Hepatocyte (in vitro differentiated cells): Measurements from ENCODE around the gene PPP1R7. TPM values are rescaled to one million over a fixed set of nuclear protein-coding genes. Genes with fewer than 3 reads are reported as not detected.

Source experiments
- DNase-seq: peaks from one replicate; pipeline ENCODE4 v3.0.0-alpha.2; 2016; ENCODE audit warnings: low spot score
- H2AFZ ChIP-seq: fragments of 200-600 bp; sonication (generic); 2 replicates; pipeline ENCODE4 v1.6.0; 2016; ENCODE audit warnings: antibody characterized with exemption, mild to moderate bottlenecking
- H3K27ac ChIP-seq: fragments of 200-600 bp; sonication (generic); 2 replicates; pipeline ENCODE4 v1.5.1; 2016; ENCODE audit warnings: mild to moderate bottlenecking
- H3K27me3 ChIP-seq: fragments of 200-600 bp; sonication (generic); 2 replicates; pipeline ENCODE4 v1.6.1; 2016
- H3K36me3 ChIP-seq: fragments of 200-600 bp; sonication (generic); replicated peaks from 2 replicates; pipeline ENCODE4 v1.5.1; 2016; ENCODE audit warnings: low read depth; ENCODE audit not compliant: insufficient read depth
- H3K4me1 ChIP-seq: fragments of 200-600 bp; sonication (generic); 2 replicates; pipeline ENCODE4 v1.5.1; 2016; ENCODE audit warnings: mild to moderate bottlenecking, moderate library complexity; ENCODE audit not compliant: insufficient read depth
- H3K4me2 ChIP-seq: fragments of 200-600 bp; sonication (generic); 2 replicates; pipeline ENCODE4 v1.6.0; 2016
- H3K4me3 ChIP-seq: fragments of 200-600 bp; sonication (generic); 2 replicates; pipeline ENCODE4 v1.5.1; 2016; ENCODE audit warnings: mild to moderate bottlenecking
- H3K79me2 ChIP-seq: fragments of 200-600 bp; sonication (generic); 2 replicates; pipeline ENCODE4 v1.6.0; 2017; ENCODE audit warnings: mild to moderate bottlenecking
- H3K9me2 ChIP-seq: fragments of 200-600 bp; sonication (generic); replicated peaks from 2 replicates; pipeline ENCODE4 v1.6.0; 2017; ENCODE audit warnings: mild to moderate bottlenecking; ENCODE audit not compliant: insufficient read depth
- H3K9me3 ChIP-seq: fragments of 200-600 bp; sonication (generic); 2 replicates; pipeline ENCODE4 v1.5.1; 2016; ENCODE audit warnings: low read depth, mild to moderate bottlenecking
- H4K20me1 ChIP-seq: fragments of 200-600 bp; sonication (generic); 2 replicates; pipeline ENCODE4 v1.6.0; 2016; ENCODE audit warnings: mild to moderate bottlenecking; ENCODE audit not compliant: insufficient read depth, poor library complexity, severe bottlenecking
- CTCF ChIP-seq: fragments of 200-600 bp; sonication (generic); IDR thresholded peaks from 2 replicates; pipeline ENCODE4 v1.5.1; 2016; ENCODE audit warnings: antibody characterized with exemption, mild to moderate bottlenecking; ENCODE audit not compliant: poor library complexity
- EZH2 ChIP-seq: fragments of 200-600 bp; sonication (generic); IDR thresholded peaks from 2 replicates; pipeline ENCODE4 v1.6.1; 2016; ENCODE audit warnings: antibody characterized with exemption, mild to moderate bottlenecking, borderline replicate concordance
- EZH2phosphoT487 ChIP-seq: fragments of 200-600 bp; sonication (generic); IDR thresholded peaks from one replicate; pipeline ENCODE4 v1.6.1; 2018; ENCODE audit warnings: antibody characterized with exemption, mild to moderate bottlenecking, low read depth, moderate library complexity; ENCODE audit not compliant: unreplicated experiment, severe bottlenecking
- WGBS: methylation state at CpG from one replicate; pipeline ENCODE4 v1.1.6; 2016; ENCODE audit warnings: low lambda C conversion rate; ENCODE audit errors: missing lambda C conversion rate; 5-methylcytosine and 5-hydroxymethylcytosine counted together
- polyA plus RNA-seq: library from polyadenylated mRNA; unstranded; fragments of >200 nt; fragmentation: Nextera tagmentation; extraction: Ambion mirVana; gene quantifications from 2 replicates; pipeline ENCODE4 v1.2.1, GENCODE V29; 2016
- total RNA-seq: library from RNA; depleted of rRNA; stranded (reverse); fragments of >200 nt; gene quantifications from 2 replicates; pipeline ENCODE4 v1.2.3, GENCODE V29; 2014

PPP1R7 gene
- total and polyA plus RNA-seq, 2 experiments from 2014 or later, result 46.7 to 84.9 TPM

DNA sequence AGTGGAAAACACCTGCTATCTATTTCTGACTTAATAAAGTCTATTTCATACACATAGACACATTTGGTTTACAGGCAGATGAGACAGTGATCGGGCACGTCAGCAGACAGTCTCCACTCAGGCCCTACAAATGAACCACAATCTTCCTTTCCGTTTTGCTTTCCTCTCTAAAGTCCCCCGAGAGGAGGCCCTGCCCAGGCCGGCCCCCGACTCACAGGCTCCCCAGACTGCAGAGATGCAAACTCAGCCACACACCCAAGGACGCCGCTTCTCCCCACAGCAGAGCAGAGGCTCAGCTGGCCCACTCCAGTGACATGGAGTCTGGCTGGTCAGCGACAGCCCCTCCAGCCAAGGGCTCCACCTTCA lies 38.8 kb upstream of the PPP1R7 start:
- Histone ChIP-seq H2AFZ (no peak overlapping the region), H3K4me2 (no peak overlapping the region), H4K20me1 (no peaks in the 10 kb centered on the region), H3K36me3 (no peaks in the 10 kb centered on the region), H3K27me3 (no peaks in the 10 kb centered on the region), H3K9me3 (no peaks in the 10 kb centered on the region), H3K4me3 (no peak overlapping the region), H3K4me1 (no peaks in the 10 kb centered on the region), H3K79me2 (no peaks in the 10 kb centered on the region), H3K27ac (no peak overlapping the region), H3K9me2 (no peaks in the 10 kb centered on the region)
- DNase-seq, result no peak
- TF ChIP-seq EZH2 (no peak), CTCF (no peak), EZH2phosphoT487 (no peak)
- 94% methylated on average over 9 of the region's 9 CpGs for WGBS

- Histone ChIP-seq H3K9me3 (no peaks in the 10 kb centered on the region), H3K79me2 (no peaks in the 10 kb centered on the region), H3K27ac (no peak overlapping the region), H3K4me2 (no peak overlapping the region), H3K9me2 (no peaks in the 10 kb centered on the region), H3K4me1 (no peaks in the 10 kb centered on the region), H2AFZ (no peak overlapping the region), H3K36me3 (no peaks in the 10 kb centered on the region), H3K4me3 (no peak overlapping the region), H4K20me1 (no peaks in the 10 kb centered on the region), H3K27me3 (no peaks in the 10 kb centered on the region)
- no peak for DNase-seq
- no peak for TF ChIP-seq CTCF
- no peak for TF ChIP-seq EZH2
- TF ChIP-seq EZH2phosphoT487, result no peak
- 97% methylated on average over 17 of the region's 17 CpGs for WGBS
These were observed 38.2 kb upstream of the PPP1R7 start for GRCh38 chr2:241112046-241112445.

- H4K20me1 ChIP-seq, result no peaks in the 10 kb centered on the region
- H3K9me3 ChIP-seq, result no peaks in the 10 kb centered on the region
- TF ChIP-seq EZH2, result no peak
- TF ChIP-seq EZH2phosphoT487, result no peak
- no peak for TF ChIP-seq CTCF
- no peaks in the 10 kb centered on the region for H3K27me3 ChIP-seq
- no peak overlapping the region for H3K4me2 ChIP-seq
- DNase-seq, result no peak
- no peaks in the 10 kb centered on the region for H3K9me2 ChIP-seq
- H2AFZ ChIP-seq, result no peak overlapping the region
- 97% methylated on average over 8 of the region's 8 CpGs for WGBS
- no peaks in the 10 kb centered on the region for H3K79me2 ChIP-seq
- no peaks in the 10 kb centered on the region for H3K4me1 ChIP-seq
- H3K4me3 ChIP-seq, result no peak overlapping the region
- H3K27ac ChIP-seq, result no peak overlapping the region
- H3K36me3 ChIP-seq, result no peaks in the 10 kb centered on the region
These were observed 37.7 kb upstream of the PPP1R7 start for GRCh38 chr2:241112592-241112991.

DNA sequence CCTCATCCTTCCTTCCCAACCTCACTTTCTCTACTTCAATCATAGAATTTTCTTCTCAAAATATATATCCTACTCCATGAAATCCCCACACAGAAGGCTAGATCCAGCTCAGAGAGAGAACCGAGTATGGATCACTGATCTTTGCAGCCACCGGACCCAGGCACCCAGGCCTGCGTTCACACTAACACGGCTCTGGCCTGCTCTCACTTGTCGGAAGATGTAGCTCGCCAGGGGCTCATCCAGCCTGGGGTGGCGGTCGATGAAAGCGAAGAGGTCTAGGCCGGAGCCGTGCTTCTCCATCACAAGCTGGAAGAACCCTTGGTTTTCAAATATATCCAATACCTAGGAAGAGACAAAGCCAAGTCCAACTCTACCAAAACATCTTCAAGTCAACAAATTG lies 35.4 kb upstream of the PPP1R7 start:
- no peak overlapping the region for H2AFZ ChIP-seq
- H3K9me2 ChIP-seq, result no peaks in the 10 kb centered on the region
- H3K27ac ChIP-seq, result no peak overlapping the region
- no peaks in the 10 kb centered on the region for H3K79me2 ChIP-seq
- no peak overlapping the region for H3K4me3 ChIP-seq
- H3K4me2 ChIP-seq, result no peak overlapping the region
- no peak for DNase-seq
- 96% methylated on average over 11 of the region's 11 CpGs for WGBS
- no peaks in the 10 kb centered on the region for H3K9me3 ChIP-seq
- H4K20me1 ChIP-seq, result no peaks in the 10 kb centered on the region
- no peaks in the 10 kb centered on the region for H3K4me1 ChIP-seq
- TF ChIP-seq EZH2 (no peak), EZH2phosphoT487 (no peak), CTCF (no peak)
- H3K36me3 ChIP-seq, result no peaks in the 10 kb centered on the region
- no peaks in the 10 kb centered on the region for H3K27me3 ChIP-seq
